ENCODE measurements around the gene FXN. TPM values are rescaled to one million over a fixed set of nuclear protein-coding genes. Genes with fewer than 3 reads are reported as not detected.

The FXN gene
- total RNA-seq, 4 donors from 2014 or later: 1.8 to 10.1 (median 3.3) TPM

DNA sequence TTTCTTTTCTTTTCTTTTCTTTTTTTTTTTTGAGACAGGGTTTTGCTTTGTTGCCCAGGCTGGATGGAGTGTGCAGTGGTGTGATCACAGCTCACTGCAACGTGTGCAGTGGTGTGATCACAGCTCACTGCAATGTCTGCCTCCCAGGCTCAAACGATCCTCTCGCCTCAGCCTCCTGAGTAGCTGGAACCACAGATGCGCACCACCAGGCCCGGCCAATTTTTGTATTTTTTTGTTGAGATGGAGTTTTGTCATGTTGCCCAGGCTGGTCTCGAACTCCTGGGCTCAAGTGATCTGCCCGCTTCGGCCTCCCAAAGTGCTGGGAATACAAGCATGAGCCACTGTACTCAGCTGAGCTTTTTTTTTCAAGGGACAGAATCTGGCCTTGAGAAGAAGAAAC, 101.8 kb downstream of the FXN start:
- TF ChIP-seq, protein P1, sequence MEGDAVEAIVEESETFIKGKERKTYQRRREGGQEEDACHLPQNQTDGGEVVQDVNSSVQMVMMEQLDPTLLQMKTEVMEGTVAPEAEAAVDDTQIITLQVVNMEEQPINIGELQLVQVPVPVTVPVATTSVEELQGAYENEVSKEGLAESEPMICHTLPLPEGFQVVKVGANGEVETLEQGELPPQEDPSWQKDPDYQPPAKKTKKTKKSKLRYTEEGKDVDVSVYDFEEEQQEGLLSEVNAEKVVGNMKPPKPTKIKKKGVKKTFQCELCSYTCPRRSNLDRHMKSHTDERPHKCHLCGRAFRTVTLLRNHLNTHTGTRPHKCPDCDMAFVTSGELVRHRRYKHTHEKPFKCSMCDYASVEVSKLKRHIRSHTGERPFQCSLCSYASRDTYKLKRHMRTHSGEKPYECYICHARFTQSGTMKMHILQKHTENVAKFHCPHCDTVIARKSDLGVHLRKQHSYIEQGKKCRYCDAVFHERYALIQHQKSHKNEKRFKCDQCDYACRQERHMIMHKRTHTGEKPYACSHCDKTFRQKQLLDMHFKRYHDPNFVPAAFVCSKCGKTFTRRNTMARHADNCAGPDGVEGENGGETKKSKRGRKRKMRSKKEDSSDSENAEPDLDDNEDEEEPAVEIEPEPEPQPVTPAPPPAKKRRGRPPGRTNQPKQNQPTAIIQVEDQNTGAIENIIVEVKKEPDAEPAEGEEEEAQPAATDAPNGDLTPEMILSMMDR (IDR thresholded peaks at IDR 0.05; ENCODE audit: low read depth): no peak

DNA sequence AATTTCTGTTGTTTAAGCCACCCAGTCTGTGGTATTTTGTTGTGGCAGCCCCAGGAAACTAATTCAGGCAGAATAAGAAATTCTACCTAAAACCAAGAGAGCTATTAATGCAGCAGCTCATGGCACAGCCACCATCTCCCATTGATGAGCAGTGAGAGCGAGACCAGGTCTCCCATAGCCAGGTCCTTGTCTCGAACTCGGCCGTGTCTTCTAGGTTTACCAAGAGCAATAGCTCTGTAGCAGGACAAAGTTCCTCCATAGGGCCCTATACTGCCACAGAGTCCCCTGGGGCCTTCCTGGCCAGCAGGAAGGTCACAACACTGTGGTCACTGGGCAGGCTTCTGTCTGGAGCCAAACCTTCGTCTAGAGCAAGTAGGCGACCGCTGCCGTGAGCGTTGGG, 104.0 kb downstream of the FXN start:
- TF ChIP-seq, protein P1 (IDR thresholded peaks at IDR 0.05; ENCODE audit: low read depth): no peak

DNA sequence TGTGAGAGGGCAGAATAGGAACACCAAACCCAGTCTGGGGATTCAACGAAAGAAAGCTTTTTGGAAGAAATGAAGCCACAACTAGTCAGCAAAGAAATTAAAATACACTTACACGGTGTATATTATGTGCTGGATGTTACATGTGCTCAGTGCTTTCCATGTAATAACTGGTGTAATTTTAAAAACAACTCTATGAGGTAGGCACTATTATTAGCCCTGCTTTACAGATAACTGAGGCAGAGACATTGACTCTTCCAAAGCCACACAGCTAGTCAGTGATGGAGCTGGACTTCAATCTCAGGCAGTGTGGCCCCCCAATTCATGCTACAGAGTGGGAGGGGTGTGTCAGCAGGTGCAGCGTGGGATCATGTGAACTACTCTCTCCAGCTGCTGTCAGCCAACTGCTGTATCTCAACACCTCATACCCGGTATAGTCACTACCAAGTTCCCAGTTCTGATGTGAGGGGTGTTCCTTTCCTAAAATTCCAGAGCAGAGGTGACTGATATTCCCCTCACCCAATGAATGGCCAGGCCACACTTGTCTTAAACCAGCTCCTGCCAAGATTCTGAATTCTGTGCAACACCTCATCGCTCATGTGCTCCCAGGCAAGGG, 104.7 kb downstream of the FXN start:
- TF ChIP-seq, protein P1 (IDR thresholded peaks at IDR 0.05; ENCODE audit: low read depth): no peak

DNA sequence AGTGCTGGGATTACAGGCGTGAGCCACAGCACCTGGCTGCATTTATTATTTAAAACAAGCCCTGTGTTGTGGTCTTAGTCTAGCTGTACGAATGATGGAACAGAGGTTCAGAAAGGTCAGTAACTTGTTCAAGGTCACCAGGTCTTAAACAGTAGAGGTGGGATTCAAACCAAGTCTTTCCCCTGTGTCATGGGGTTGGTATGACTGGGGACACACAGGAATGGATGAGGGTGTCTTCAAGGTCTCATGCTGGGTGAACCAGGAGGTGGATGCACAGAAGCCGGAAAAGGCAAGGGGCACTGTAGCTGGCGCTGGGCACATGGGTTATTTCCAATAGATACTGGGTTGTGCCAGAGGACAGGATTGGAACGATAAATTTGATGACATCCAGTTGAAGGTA, 106.3 kb downstream of the FXN start:
- TF ChIP-seq, protein P1 (IDR thresholded peaks at IDR 0.05; ENCODE audit: low read depth): no peak

DNA sequence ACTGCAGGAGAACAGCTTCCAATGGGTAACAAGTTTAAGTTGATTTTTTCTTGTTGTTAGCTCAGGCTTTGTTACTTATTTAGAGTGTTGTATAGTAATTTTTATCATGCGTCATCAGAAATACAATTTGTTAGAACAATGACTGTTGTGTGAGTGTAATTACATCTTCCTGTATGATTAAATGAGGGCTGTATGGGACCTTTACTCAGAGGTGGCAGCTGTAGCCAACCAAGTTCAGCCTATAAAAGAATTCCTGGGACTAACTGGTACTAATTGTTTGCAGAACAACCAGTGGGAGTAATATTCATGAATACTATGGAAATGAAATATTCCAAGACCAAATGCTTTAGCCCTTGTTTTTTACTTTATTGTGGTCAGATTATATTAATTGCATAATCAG, 107.7 kb downstream of the FXN start:
- TF ChIP-seq, protein P1 (IDR thresholded peaks at IDR 0.05; ENCODE audit: low read depth): no peak

DNA sequence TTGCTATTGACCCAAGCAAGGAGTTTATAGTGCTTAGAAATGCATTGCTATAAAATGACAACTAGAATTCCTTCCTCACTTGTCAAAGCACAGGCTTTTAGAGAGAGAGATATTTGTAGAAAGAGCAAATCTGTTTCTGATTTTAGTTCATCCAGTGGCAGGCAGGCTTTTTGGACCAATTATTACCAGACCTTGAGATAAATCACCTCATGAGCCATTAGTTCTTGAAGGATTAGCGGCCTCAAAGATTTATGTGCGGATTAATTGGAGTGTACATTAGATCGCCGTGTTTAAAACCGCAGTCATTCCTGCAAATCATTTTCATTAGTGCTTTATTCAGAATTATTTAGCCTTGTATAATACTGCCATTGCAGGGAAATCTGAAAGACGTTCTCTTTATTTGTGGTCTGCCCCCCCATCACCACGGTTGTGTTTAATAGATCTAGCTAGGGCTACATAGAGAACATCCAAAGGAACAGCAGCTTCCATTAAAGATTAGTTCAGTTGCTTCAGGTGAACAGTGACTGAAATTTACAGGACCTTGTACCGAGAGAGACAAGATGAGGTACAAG, 109.7 kb downstream of the FXN start:
- TF ChIP-seq, protein P1 (IDR thresholded peaks at IDR 0.05; ENCODE audit: low read depth): no peak

DNA sequence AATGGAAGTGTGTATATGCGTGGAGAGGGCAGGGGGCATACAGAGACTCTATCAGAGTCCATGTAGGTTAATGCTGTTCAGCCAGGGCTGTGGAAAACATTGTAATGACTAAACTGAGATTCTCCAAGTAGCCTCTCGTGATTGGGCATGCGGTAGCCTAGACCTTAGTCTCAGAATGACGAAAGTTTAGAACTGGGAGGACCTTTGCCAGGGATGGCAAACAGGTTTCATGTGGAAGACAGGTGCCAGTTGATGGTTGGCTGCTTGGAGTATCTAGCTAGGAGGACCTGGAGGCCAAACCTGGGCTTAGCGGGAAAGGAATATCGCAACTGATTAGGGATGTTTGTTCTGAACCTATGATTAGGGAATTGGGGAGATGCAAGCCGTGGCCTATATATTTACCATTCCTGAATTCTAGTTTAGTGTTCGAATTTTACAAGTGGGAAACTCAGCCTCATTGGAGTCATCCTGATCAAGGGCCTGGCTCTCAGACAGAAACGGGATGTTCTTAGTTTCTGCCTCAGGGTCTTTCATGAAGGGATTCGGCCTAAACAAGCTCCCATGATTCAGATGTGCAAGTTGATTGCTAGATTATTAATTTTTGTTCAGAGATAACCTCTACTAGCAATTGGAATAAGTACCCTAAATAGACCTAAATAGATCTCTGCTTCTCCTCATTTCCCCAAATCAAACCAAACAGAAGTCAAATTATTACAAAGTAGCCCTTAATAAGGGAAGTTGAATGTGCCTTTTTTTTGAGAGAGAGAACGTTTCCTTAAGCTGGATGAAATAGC, 111.7 kb downstream of the FXN start:
- TF ChIP-seq, protein P1 (IDR thresholded peaks at IDR 0.05; ENCODE audit: low read depth): no peak

Data from subcutaneous adipose tissue (tissue), 4 donors.